SH-SY5Y (cell line): ENCODE data around the gene ITGAX.

Experiments used
- GATA2 ChIP-seq: IDR thresholded peaks from 2 replicates; pipeline ENCODE4 v1.6.1; 2011; ENCODE audit warnings: mild to moderate bottlenecking, low read depth, low read length
- GATA3 ChIP-seq: IDR thresholded peaks from 2 replicates; pipeline ENCODE4 v1.6.1; 2011; ENCODE audit warnings: low read depth, mild to moderate bottlenecking, low read length, moderate library complexity

- no peak for TF ChIP-seq GATA3
- TF ChIP-seq GATA2: no peak
Observed at GRCh38 chr16:31360251-31360650, 5.3 kb downstream of the ITGAX start.
